GM10266 (cell line): ENCODE results near the gene SNX13.

Experiments
- DNase-seq: peaks from one replicate; pipeline ENCODE4 v3.0.0; 2012; ENCODE audit errors: extremely low spot score
- TF ChIP-seq, protein P1 (sequence below): IDR thresholded peaks from 2 replicates; pipeline ENCODE4 v1.5.1; 2012; ENCODE audit warnings: mild to moderate bottlenecking, low read depth; ENCODE audit not compliant: control insufficient read depth, insufficient read depth; ENCODE audit errors: missing control alignments

The SNX13 gene

DNA sequence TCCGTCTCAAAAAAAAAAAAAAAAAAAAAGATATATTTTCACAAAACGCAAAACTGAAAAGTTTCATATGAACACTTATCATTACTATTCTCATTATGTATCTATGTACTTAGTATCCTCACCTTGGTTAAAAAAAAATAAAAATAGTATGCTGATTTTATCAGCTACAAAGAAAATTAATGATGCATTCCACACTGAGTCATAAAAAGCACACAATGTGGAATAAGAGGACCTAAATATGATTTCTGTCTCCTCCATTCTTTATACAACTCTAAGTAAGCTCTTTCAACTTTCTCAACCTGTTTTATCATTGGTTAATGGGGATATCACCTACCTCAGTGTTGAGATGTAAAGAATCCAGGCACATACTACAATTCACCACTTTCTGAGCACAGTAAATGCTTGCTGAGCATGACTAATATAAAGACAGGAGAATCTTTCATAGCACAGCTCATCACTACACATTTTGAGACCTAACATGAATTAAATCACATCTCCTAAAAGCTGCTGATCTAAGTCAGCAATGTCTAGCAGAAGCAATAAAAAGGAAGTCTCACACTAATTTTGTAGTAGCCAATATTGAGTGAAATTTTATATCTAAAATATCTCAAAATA, 2.7 kb downstream of the SNX13 start:
- TF ChIP-seq, protein P1, sequence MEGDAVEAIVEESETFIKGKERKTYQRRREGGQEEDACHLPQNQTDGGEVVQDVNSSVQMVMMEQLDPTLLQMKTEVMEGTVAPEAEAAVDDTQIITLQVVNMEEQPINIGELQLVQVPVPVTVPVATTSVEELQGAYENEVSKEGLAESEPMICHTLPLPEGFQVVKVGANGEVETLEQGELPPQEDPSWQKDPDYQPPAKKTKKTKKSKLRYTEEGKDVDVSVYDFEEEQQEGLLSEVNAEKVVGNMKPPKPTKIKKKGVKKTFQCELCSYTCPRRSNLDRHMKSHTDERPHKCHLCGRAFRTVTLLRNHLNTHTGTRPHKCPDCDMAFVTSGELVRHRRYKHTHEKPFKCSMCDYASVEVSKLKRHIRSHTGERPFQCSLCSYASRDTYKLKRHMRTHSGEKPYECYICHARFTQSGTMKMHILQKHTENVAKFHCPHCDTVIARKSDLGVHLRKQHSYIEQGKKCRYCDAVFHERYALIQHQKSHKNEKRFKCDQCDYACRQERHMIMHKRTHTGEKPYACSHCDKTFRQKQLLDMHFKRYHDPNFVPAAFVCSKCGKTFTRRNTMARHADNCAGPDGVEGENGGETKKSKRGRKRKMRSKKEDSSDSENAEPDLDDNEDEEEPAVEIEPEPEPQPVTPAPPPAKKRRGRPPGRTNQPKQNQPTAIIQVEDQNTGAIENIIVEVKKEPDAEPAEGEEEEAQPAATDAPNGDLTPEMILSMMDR, result no peak
- no peak for DNase-seq

DNA sequence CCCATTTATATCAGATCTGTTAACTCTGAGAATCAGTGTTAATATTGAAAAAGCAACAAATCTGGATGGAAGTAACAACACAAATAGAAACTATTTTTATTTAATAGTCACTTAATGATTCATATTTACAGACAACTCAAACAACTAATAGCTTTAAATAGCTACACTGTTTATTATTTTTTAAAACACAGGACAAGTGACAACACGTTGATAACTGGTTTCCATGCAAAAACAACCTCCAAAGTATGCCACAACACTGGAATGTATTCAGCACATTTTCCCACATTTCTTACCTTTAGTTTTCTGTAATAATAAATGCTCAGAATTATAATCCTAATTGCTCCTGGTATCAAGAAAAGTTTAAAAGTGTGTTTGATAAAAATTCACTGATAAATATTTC, 4.0 kb downstream of the SNX13 start:
- TF ChIP-seq, protein P1, result no peak

DNA sequence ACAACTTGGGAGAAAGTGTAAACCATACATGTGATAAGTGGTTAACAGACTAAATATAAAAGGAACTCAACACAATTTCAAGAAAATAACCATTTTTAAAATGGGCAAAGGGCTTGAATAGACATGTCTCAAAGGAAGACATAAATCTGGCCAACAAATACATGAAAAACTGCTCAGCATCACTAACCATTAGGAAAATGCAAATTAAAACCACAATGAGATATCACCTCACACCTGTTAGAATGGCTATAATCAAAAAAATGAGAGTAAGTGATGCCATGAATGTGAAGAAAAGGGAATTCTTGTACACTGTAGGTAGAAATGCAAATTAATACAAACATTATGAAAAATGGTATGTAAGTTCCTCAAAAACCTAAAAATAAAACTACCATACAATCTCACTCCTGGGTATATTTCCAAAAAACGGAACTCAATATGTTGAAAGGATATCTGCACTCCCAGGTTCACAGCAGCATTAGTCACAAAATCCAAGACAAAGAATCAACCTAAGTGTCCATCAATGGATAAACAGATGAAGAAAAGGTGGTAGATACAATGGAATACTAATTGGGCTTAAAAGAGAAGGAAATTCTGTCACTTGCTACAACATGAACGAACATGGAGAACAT, 5.6 kb downstream of the SNX13 start:
- TF ChIP-seq, protein P1, result no peak
- DNase-seq, result no peak

More for the DNA sequence above, 4.0 kb downstream of the SNX13 start:
- DNase-seq, result no peak

DNA sequence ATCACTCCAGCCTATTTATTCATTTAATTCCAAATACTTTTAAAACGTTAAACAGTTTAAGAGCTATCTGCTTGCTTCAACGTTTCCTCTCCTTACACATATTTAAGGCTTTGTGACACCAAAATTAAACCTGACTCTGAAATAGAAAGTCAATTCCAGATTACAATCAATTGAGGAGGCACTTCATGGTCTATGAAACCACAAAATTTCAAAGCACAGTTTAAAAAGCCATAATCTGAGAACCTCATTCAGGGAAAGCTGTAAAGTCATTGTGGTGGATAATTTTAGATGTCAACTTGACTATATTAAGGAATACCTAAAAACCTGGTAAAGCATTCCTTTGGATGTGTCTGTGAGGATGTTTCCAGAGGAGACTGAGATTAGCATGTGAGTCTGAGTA, 6.2 kb downstream of the SNX13 start:
- TF ChIP-seq, protein P1, result no peak
- DNase-seq, result no peak

DNA sequence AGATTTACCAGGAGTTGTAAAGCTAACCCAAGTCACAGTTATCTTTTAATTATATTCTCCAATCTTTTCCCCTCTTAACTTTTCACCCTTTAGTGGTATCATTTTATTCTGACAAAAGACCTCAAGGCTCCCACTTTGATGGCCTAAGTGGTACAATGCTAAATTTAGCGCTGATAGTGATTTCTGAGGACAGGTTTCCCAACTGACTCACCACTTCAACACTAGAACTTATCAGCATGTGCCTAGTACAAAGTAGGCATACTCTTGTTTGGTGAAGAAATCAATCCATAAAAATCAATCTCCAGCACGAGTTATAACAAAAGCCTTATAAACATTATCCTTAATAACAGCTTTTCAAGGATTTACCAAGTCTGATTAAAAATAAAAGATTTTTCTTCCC, 7.5 kb downstream of the SNX13 start:
- TF ChIP-seq, protein P1, result no peak
- no peak for DNase-seq

DNA sequence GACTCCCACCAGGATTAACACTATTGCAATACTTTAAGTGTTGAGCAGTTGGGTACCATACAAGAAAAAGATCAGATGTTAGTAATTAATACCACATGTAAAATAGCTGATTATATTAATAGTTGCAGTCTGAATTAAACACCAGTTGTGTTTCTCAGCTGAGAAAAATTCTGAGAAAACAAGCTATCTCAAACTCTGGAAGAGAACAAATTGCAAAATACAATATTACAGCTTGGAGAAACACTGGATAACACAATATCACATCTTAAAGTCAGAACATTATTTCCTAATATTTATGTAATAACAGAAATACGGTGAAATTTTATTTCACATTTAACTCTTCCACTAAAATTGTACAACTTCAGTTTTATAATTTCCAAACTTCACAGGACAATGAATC, 9.2 kb downstream of the SNX13 start:
- DNase-seq, result no peak
- TF ChIP-seq, protein P1, result no peak

DNA sequence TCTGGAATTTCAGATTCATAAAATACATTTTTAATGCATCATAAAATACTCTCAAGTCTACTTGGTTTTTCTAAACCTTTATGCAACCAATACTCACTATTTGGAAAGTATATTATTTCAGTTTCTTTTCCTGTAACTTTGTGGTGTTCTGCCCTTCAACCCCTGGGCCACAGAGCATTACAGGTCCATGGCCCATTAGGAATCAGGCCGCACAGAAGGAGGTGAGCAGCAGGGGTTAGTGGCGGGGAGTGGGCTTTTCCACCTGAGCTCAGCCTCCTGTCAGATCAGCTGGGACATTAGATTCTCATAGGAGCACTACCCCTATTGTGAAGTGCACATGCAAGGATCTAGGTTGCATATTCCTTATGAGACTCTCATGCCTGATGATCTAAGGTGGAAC, 9.7 kb downstream of the SNX13 start:
- DNase-seq, result no peak
- TF ChIP-seq, protein P1, result no peak
